ENCODE results near the gene EFTUD2.

EFTUD2 gene

GRCh38 chr17:44902135-44902760 is 3.0 kb upstream of the EFTUD2 start:
- Histone ChIP-seq H3K4me2 (ENCODE audit: low read length) (no peak overlapping the region), H3K4me1 (ENCODE audit: control insufficient read depth in 1 of 2, insufficient read depth in 2 of 2, low read length in 2 of 2) (peaks cover 2 to 8% of the 10 kb centered on the region in 2 experiments), H3K27me3 (ENCODE audit: insufficient read depth, low read length) (no peaks in the 10 kb centered on the region), H3K14ac (ENCODE audit: low read length) (no peak overlapping the region), H3K36me3 (ENCODE audit: control insufficient read depth in 1 of 2, insufficient read depth in 2 of 2, low read length in 2 of 2) (no peaks in the 10 kb centered on the region), H3K9me3 (ENCODE audit: insufficient read depth, low read depth, low read length) (no peaks in the 10 kb centered on the region), H3K4me3 (ENCODE audit: low read depth, low read length) (no peak overlapping the region), H3K23ac (ENCODE audit: low read length) (no peak overlapping the region), H4K91ac (ENCODE audit: low read depth, low read length) (no peak overlapping the region), H2AFZ (ENCODE audit: insufficient read depth, low read length, poor library complexity) (no peak overlapping the region), H2BK12ac (ENCODE audit: low read length) (no peak overlapping the region), H2BK120ac (ENCODE audit: insufficient read depth, low read length, poor library complexity) (no peak overlapping the region), H3K27ac (ENCODE audit: low read depth, low read length) (no peak overlapping the region), H2AK5ac (ENCODE audit: low read length) (no peak overlapping the region), H3K18ac (ENCODE audit: low read length) (no peak overlapping the region), H3K79me1 (ENCODE audit: low read length) (peaks cover 6% of the 10 kb centered on the region), H3K4ac (ENCODE audit: low read depth, low read length) (no peak overlapping the region), H3K9ac (ENCODE audit: low read length) (no peak overlapping the region), H3K79me2 (ENCODE audit: control insufficient read depth, insufficient read depth, low read length, poor library complexity) (peaks cover 1% of the 10 kb centered on the region), H2BK5ac (ENCODE audit: low read depth, low read length, poor library complexity) (no peak overlapping the region), H4K12ac (ENCODE audit: low read depth, low read length) (no peak overlapping the region), H4K8ac (ENCODE audit: low read depth, low read length) (no peak overlapping the region)
- no peak for DNase-seq
- WGBS (ENCODE audit: extremely low coverage, insufficient coverage, insufficient read length): no CpG with 5 or more reads among the region's 17 CpGs

- Histone ChIP-seq H3K18ac (ENCODE audit: low read length) (no peak overlapping the region), H4K8ac (ENCODE audit: low read depth, low read length) (no peak overlapping the region), H2BK12ac (ENCODE audit: low read length) (no peak overlapping the region), H3K4me3 (ENCODE audit: low read depth, low read length) (no peak overlapping the region), H2BK120ac (ENCODE audit: insufficient read depth, low read length, poor library complexity) (no peak overlapping the region), H3K9ac (ENCODE audit: low read length) (no peak overlapping the region), H3K4ac (ENCODE audit: low read depth, low read length) (no peak overlapping the region), H3K9me3 (ENCODE audit: insufficient read depth, low read depth, low read length) (no peaks in the 10 kb centered on the region), H3K36me3 (ENCODE audit: control insufficient read depth in 1 of 2, insufficient read depth in 2 of 2, low read length in 2 of 2) (no peaks in the 10 kb centered on the region), H4K91ac (ENCODE audit: low read depth, low read length) (no peak overlapping the region), H3K27ac (ENCODE audit: low read depth, low read length) (no peak overlapping the region), H3K4me1 (ENCODE audit: control insufficient read depth in 1 of 2, insufficient read depth in 2 of 2, low read length in 2 of 2) (peaks cover 2 to 8% of the 10 kb centered on the region in 2 experiments), H3K14ac (ENCODE audit: low read length) (no peak overlapping the region), H2BK5ac (ENCODE audit: low read depth, low read length, poor library complexity) (no peak overlapping the region), H4K12ac (ENCODE audit: low read depth, low read length) (no peak overlapping the region), H2AK5ac (ENCODE audit: low read length) (no peak overlapping the region), H3K27me3 (ENCODE audit: insufficient read depth, low read length) (no peaks in the 10 kb centered on the region), H2AFZ (ENCODE audit: insufficient read depth, low read length, poor library complexity) (no peak overlapping the region), H3K4me2 (ENCODE audit: low read length) (no peak overlapping the region), H3K23ac (ENCODE audit: low read length) (peak overlapping the region; percentile 27), H3K79me2 (ENCODE audit: control insufficient read depth, insufficient read depth, low read length, poor library complexity) (peaks cover 1% of the 10 kb centered on the region), H3K79me1 (ENCODE audit: low read length) (peaks cover 6% of the 10 kb centered on the region)
- no peak for DNase-seq
- WGBS (ENCODE audit: extremely low coverage, insufficient coverage, insufficient read length): no CpG with 5 or more reads among the region's 4 CpGs
Observed at GRCh38 chr17:44901411-44901921, 2.2 kb upstream of the EFTUD2 start.

- peaks cover 6% of the 10 kb centered on the region for H3K79me1 ChIP-seq (ENCODE audit: low read length)
Observed at GRCh38 chr17:44900894-44901293, 1.6 kb upstream of the EFTUD2 start.

GRCh38 chr17:44898768-44899073 is 524 bp downstream of the EFTUD2 start:
- Histone ChIP-seq H3K4me2 (ENCODE audit: low read length) (peak overlapping the region; percentile 93), H2BK12ac (ENCODE audit: low read length) (no peak overlapping the region), H4K8ac (ENCODE audit: low read depth, low read length) (peak overlapping the region; percentile 89), H4K91ac (ENCODE audit: low read depth, low read length) (peak overlapping the region; percentile 41), H3K27ac (ENCODE audit: low read depth, low read length) (no peak overlapping the region), H2AFZ (ENCODE audit: insufficient read depth, low read length, poor library complexity) (peak overlapping the region; percentile 74), H2AK5ac (ENCODE audit: low read length) (no peak overlapping the region), H3K9me3 (ENCODE audit: insufficient read depth, low read depth, low read length) (no peaks in the 10 kb centered on the region), H3K79me2 (ENCODE audit: control insufficient read depth, insufficient read depth, low read length, poor library complexity) (peaks cover 1% of the 10 kb centered on the region), H3K9ac (ENCODE audit: low read length) (peak overlapping the region; percentile 73), H3K27me3 (ENCODE audit: insufficient read depth, low read length) (no peaks in the 10 kb centered on the region), H2BK120ac (ENCODE audit: insufficient read depth, low read length, poor library complexity) (no peak overlapping the region), H2BK5ac (ENCODE audit: low read depth, low read length, poor library complexity) (no peak overlapping the region), H3K4me3 (ENCODE audit: low read depth, low read length) (peak overlapping the region; percentile 84), H3K36me3 (ENCODE audit: control insufficient read depth in 1 of 2, insufficient read depth in 2 of 2, low read length in 2 of 2) (peaks cover 4 to 5% of the 10 kb centered on the region in 2 experiments), H3K4me1 (ENCODE audit: control insufficient read depth in 1 of 2, insufficient read depth in 2 of 2, low read length in 2 of 2) (peaks cover 2% of the 10 kb centered on the region in 2 experiments), H3K79me1 (ENCODE audit: low read length) (peaks cover 6% of the 10 kb centered on the region), H3K14ac (ENCODE audit: low read length) (no peak overlapping the region), H3K18ac (ENCODE audit: low read length) (no peak overlapping the region), H4K12ac (ENCODE audit: low read depth, low read length) (peak overlapping the region; percentile 45), H3K4ac (ENCODE audit: low read depth, low read length) (no peak overlapping the region), H3K23ac (ENCODE audit: low read length) (no peak overlapping the region)
- DNase-seq: peak in 1 of 2 donors; percentile 47
- no CpG with 5 or more reads among the region's 7 CpGs for WGBS (ENCODE audit: extremely low coverage, insufficient coverage, insufficient read length)

More at GRCh38 chr17:44900894-44901293, 1.6 kb upstream of the EFTUD2 start:
- H3K23ac ChIP-seq (ENCODE audit: low read length): no peak overlapping the region
- peaks cover 2 to 4% of the 10 kb centered on the region in 2 experiments for H3K4me1 ChIP-seq (ENCODE audit: control insufficient read depth in 1 of 2, insufficient read depth in 2 of 2, low read length in 2 of 2)
- H3K27ac ChIP-seq (ENCODE audit: low read depth, low read length): no peak overlapping the region
- no peak overlapping the region for H3K14ac ChIP-seq (ENCODE audit: low read length)
- H2BK120ac ChIP-seq (ENCODE audit: insufficient read depth, low read length, poor library complexity): no peak overlapping the region
- H3K4me2 ChIP-seq (ENCODE audit: low read length): no peak overlapping the region
- H2BK12ac ChIP-seq (ENCODE audit: low read length): no peak overlapping the region
- H4K12ac ChIP-seq (ENCODE audit: low read depth, low read length): no peak overlapping the region
- H3K9me3 ChIP-seq (ENCODE audit: insufficient read depth, low read depth, low read length): no peaks in the 10 kb centered on the region
- H3K4me3 ChIP-seq (ENCODE audit: low read depth, low read length): no peak overlapping the region
- H4K91ac ChIP-seq (ENCODE audit: low read depth, low read length): no peak overlapping the region
- no peak overlapping the region for H3K4ac ChIP-seq (ENCODE audit: low read depth, low read length)
- H3K36me3 ChIP-seq (ENCODE audit: control insufficient read depth in 1 of 2, insufficient read depth in 2 of 2, low read length in 2 of 2): no peaks in the 10 kb centered on the region
- H3K18ac ChIP-seq (ENCODE audit: low read length): no peak overlapping the region
- DNase-seq: no peak
- no peak overlapping the region for H2AFZ ChIP-seq (ENCODE audit: insufficient read depth, low read length, poor library complexity)
- no CpG with 5 or more reads among the region's 3 CpGs for WGBS (ENCODE audit: extremely low coverage, insufficient coverage, insufficient read length)
- no peak overlapping the region for H4K8ac ChIP-seq (ENCODE audit: low read depth, low read length)
- H3K9ac ChIP-seq (ENCODE audit: low read length): no peak overlapping the region
- H3K79me2 ChIP-seq (ENCODE audit: control insufficient read depth, insufficient read depth, low read length, poor library complexity): peaks cover 1% of the 10 kb centered on the region
- H2AK5ac ChIP-seq (ENCODE audit: low read length): no peak overlapping the region
- no peaks in the 10 kb centered on the region for H3K27me3 ChIP-seq (ENCODE audit: insufficient read depth, low read length)
- no peak overlapping the region for H2BK5ac ChIP-seq (ENCODE audit: low read depth, low read length, poor library complexity)
